ENCODE results near the gene PHACTR1. TPM values are rescaled to one million over a fixed set of nuclear protein-coding genes. Genes with fewer than 3 reads are reported as not detected.

PHACTR1 gene
- polyA plus RNA-seq, 3 donors: 6.1 to 26.9 (median 7.6) TPM

- no peaks in the 10 kb centered on the region for H3K27me3 ChIP-seq (ENCODE audit: control insufficient read depth in 2 of 2, insufficient read depth in 2 of 2, low read length in 2 of 2)
- peaks cover 79 to 84% of the 10 kb centered on the region in 2 donors for H3K4me1 ChIP-seq (ENCODE audit: control insufficient read depth in 1 of 2, insufficient read depth in 2 of 2, low read length in 2 of 2)
- H3K27ac ChIP-seq (ENCODE audit: low read depth in 1 of 2, low read length in 2 of 2): no peak overlapping the region
- H3K36me3 Mint-ChIP-seq: peaks cover 0 to 4% of the 10 kb centered on the region in 2 donors
- no peak overlapping the region for H3K4me3 ChIP-seq (replicated peaks in 1 of 3; ENCODE audit: low read depth in 2 of 3, low read length in 3 of 3)
- peaks cover 79% of the 10 kb centered on the region for H3K4me1 Mint-ChIP-seq
- peaks cover 0 to 2% (median 0%) of the 10 kb centered on the region in 3 donors for H3K27me3 Mint-ChIP-seq (ENCODE audit: low read depth in 3 of 3)
- no peaks in the 10 kb centered on the region for H3K9me3 ChIP-seq (replicated peaks in 1 of 2; ENCODE audit: control insufficient read depth in 1 of 2, insufficient read depth in 1 of 2, low read length in 2 of 2)
- DNase-seq: no peak
- H3K9me3 Mint-ChIP-seq: peaks cover 0 to 6% (median 2%) of the 10 kb centered on the region in 7 donors
- intact Hi-C loops (cut with micrococcal nuclease): no loop called here
- no peak overlapping the region for H2AFZ ChIP-seq (ENCODE audit: insufficient read depth, low read depth, low read length, poor library complexity, severe bottlenecking)
- no peak overlapping the region for H3K4me3 Mint-ChIP-seq
- H3K36me3 ChIP-seq (replicated peaks in 1 of 2; ENCODE audit: control insufficient read depth in 1 of 2, insufficient read depth in 2 of 2, low read length in 2 of 2): no peaks in the 10 kb centered on the region
- H3K4me2 ChIP-seq (replicated peaks; ENCODE audit: extremely low read depth, low read length, poor library complexity, severe bottlenecking): no peak overlapping the region
- H3K79me2 ChIP-seq (ENCODE audit: insufficient read depth, low read length): no peaks in the 10 kb centered on the region
- no peaks in the 10 kb centered on the region for H4K20me1 ChIP-seq (ENCODE audit: insufficient read depth, low read length)
- WGBS (ENCODE audit: insufficient coverage): no CpG with 5 or more reads among the region's 3 CpGs
- H3K27ac Mint-ChIP-seq: no peak overlapping the region
- H3K9ac ChIP-seq (ENCODE audit: insufficient read depth, low read length, poor library complexity, severe bottlenecking): no peak overlapping the region
- TF ChIP-seq CTCF (IDR thresholded peaks at IDR 0.05): no peak
Observed at GRCh38 chr6:13259393-13259792, 542.8 kb downstream of the PHACTR1 start.

GRCh38 chr6:13260101-13260598, 543.6 kb downstream of the PHACTR1 start:
- WGBS (ENCODE audit: insufficient coverage): 60% methylated on average over 2 of the region's 7 CpGs
- Histone ChIP-seq H3K4me1 (ENCODE audit: control insufficient read depth in 1 of 2, insufficient read depth in 2 of 2, low read length in 2 of 2) (peaks cover 71 to 77% of the 10 kb centered on the region in 2 donors), H4K20me1 (ENCODE audit: insufficient read depth, low read length) (no peaks in the 10 kb centered on the region), H3K9me3 (replicated peaks in 1 of 2; ENCODE audit: control insufficient read depth in 1 of 2, insufficient read depth in 1 of 2, low read length in 2 of 2) (no peaks in the 10 kb centered on the region), H3K79me2 (ENCODE audit: insufficient read depth, low read length) (no peaks in the 10 kb centered on the region), H2AFZ (ENCODE audit: insufficient read depth, low read depth, low read length, poor library complexity, severe bottlenecking) (no peak overlapping the region), H3K4me2 (replicated peaks; ENCODE audit: extremely low read depth, low read length, poor library complexity, severe bottlenecking) (no peak overlapping the region), H3K27ac (ENCODE audit: low read depth in 1 of 2, low read length in 2 of 2) (no peak overlapping the region), H3K27me3 (ENCODE audit: control insufficient read depth in 2 of 2, insufficient read depth in 2 of 2, low read length in 2 of 2) (no peaks in the 10 kb centered on the region), H3K36me3 (replicated peaks in 1 of 2; ENCODE audit: control insufficient read depth in 1 of 2, insufficient read depth in 2 of 2, low read length in 2 of 2) (no peaks in the 10 kb centered on the region), H3K9ac (ENCODE audit: insufficient read depth, low read length, poor library complexity, severe bottlenecking) (no peak overlapping the region), H3K4me3 (replicated peaks in 1 of 3; ENCODE audit: low read depth in 2 of 3, low read length in 3 of 3) (no peak overlapping the region)
- peak in 2 of 3 donors; percentile 53 to 58 for DNase-seq
- H3K4me1 Mint-ChIP-seq: peaks cover 72% of the 10 kb centered on the region
- peaks cover 0 to 4% (median 2%) of the 10 kb centered on the region in 7 donors for H3K9me3 Mint-ChIP-seq
- no peak overlapping the region for H3K4me3 Mint-ChIP-seq
- intact Hi-C loops (cut with micrococcal nuclease): loop anchor here (5.0 kb wide), 2 partner anchors 33 to 42 kb away; no protein-coding TSS in a partner anchor
- no peak for TF ChIP-seq CTCF (IDR thresholded peaks at IDR 0.05)
- peaks cover 0 to 4% of the 10 kb centered on the region in 2 donors for H3K36me3 Mint-ChIP-seq
- H3K27ac Mint-ChIP-seq: peak overlapping the region in 3 of 7 donors; percentile 31 to 92 (median 59)
- peaks cover 0 to 2% (median 0%) of the 10 kb centered on the region in 3 donors for H3K27me3 Mint-ChIP-seq (ENCODE audit: low read depth in 3 of 3)

Data from CD14-positive monocyte (primary cell).